HuH-7.5 (cell line): ENCODE data around the gene SCLT1.
A peak's percentile ranks its signal among the peaks of the same experiment; 100 is the strongest.

Experiments
- DNase-seq: peaks from one replicate; pipeline ENCODE4 v3.0.0; 2011; ENCODE audit warnings: low spot score

The SCLT1 gene

GRCh38 chr4:128869776-128870509 lies 223.4 kb downstream of the SCLT1 start:
- DNase-seq, result no peak

GRCh38 chr4:128868758-128869157 lies 224.6 kb downstream of the SCLT1 start:
- no peak for DNase-seq

- no peak for DNase-seq
Observed at GRCh38 chr4:128866691-128867090, 226.6 kb downstream of the SCLT1 start.

DNA sequence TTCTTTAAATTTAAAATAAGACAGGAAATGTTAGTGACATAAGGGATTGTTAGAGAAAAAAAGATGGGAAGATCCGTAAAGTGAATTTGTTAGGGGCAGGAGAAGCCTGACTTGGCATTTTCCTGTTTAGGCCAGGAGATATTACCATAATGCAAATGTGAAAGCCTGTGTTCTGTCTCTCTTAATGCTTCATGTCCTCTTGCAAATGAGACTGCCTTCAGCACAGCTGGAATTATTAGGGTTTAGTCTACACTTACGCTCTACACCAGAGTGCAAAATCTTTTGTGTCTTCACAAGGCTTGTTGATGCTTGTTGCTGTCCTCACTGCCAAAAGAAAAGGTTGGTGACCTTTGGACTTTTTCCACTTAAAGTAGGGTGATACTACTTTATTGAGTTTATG lies 227.1 kb downstream of the SCLT1 start:
- no peak for DNase-seq

GRCh38 chr4:128865132-128865531 lies 228.2 kb downstream of the SCLT1 start:
- no peak for DNase-seq

- DNase-seq, result peak; percentile 23
Observed at GRCh38 chr4:128863312-128864075, 229.8 kb downstream of the SCLT1 start.

- DNase-seq, result no peak
Observed at GRCh38 chr4:128862608-128863311, 230.6 kb downstream of the SCLT1 start.

DNA sequence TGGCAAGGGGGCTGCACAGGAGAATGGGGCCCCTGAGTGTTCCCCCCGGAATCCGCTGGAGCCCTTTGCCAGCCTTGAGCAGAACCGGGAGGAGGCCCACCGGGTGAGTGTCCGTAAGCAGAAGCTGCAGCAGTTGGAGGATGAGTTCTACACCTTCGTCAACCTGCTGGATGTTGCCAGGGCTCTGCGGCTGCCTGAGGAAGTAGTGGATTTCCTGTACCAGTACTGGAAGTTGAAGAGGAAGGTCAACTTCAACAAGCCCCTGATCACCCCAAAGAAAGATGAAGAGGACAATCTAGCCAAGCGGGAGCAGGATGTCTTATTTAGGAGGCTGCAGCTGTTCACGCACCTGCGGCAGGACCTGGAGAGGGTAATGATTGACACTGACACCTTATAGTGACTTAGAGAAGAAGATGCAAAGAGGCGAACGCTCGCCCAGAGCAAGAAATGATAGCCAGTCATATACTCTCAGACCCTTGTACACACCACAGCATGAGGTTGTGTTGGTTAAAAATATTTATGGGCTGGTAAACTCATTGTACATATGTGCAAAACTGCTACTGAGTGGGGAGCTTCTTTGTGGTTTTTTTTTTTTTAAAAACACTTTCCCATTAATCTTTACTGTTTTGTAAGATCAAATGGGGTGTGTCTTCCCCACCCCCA lies 231.4 kb downstream of the SCLT1 start:
- DNase-seq, result no peak

DNA sequence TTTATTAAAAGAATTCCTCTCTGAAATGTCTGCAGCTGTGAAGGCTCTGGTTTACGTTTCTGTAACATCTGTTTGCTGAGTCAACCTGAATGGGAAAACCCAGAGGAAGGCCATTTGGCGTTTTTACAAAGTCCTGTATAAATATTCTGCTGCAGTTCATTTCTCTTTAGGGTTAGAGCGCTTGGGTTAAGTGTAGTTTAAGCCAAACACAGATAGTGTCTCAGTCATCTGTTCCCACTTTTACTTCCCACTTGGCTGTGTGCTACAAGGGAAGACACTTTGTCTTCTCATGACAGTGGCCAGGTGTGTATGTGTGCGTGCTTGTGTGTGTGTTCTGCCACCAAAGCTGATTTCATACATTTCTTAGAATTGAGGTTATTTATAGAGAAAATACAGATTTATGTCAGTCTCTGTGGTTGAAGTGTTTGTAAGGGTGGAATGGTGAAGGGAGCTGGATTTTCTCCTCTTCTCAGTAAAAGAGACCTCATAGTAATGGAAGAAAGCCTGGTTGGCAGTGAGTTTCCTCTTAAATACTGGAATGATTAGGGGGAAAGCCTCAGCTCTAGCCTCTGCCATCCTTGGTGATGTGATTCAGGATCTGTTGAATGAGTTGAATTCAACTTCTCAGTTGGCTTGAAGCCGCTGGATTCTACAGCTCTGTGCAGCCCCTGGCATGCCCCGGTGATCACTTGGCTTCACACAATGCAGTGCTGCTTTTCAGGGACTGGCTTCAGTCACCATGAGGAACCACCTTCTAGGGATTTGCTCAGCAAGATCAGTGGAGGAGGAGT lies 233.3 kb downstream of the SCLT1 start:
- no peak for DNase-seq

GRCh38 chr4:128858879-128859671 lies 234.3 kb downstream of the SCLT1 start:
- DNase-seq, result no peak

DNA sequence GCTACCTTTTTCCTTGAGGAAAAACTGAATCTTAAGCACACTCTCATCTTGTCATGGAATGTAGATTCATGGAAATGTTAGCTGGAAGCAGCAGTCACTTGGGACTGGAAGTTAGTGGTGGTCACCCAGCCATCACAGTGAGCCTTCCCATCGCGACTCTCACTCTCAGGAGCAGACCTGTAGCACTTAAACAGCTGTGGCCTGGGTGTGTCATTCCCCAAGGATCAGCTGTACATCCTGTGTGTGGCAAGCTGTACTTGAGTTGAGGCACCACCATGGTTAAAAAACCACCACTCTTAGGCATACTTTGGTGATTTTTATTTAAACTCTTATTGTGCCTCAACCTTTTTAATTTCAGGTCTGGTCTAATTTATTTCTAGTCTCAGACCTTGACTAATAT lies 237.1 kb downstream of the SCLT1 start:
- no peak for DNase-seq

DNA sequence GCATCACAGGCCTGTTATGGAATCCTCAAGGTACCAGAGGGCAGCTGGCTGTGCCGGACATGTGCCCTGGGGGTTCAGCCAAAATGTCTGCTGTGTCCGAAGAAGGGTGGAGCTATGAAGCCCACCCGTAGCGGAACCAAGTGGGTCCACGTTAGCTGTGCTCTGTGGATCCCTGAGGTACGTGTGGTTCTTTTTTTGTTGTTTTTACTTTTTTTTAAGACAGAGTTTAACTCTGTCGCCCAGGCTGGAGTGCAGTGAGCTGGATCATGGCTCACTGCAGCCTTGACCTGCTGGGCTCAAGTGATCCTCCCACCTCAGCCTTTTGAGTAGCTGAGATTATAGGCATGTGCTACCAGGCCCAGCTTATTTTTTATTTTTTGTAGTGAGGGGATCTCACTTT lies 237.7 kb downstream of the SCLT1 start:
- DNase-seq, result no peak

DNA sequence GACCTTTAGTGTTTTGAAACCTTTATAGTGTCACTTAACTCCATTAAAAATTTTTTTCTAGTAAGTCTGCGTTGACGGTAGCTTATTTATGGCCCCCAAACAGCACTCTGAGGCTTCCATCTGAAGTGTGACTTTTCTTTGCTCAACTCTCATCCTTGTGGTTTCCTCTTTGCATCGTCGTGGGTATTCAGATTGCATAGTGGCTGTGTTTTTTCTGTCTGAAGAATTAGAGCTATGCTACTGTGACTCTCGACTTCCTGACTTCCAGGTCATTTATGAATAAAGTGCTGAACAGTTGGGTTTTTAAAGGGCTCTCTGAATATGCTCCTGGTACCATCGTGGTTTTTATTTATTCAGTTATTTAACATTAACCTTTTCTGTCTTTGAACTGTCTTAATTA lies 238.9 kb downstream of the SCLT1 start:
- DNase-seq, result no peak

GRCh38 chr4:128853741-128854140 lies 239.6 kb downstream of the SCLT1 start:
- no peak for DNase-seq

DNA sequence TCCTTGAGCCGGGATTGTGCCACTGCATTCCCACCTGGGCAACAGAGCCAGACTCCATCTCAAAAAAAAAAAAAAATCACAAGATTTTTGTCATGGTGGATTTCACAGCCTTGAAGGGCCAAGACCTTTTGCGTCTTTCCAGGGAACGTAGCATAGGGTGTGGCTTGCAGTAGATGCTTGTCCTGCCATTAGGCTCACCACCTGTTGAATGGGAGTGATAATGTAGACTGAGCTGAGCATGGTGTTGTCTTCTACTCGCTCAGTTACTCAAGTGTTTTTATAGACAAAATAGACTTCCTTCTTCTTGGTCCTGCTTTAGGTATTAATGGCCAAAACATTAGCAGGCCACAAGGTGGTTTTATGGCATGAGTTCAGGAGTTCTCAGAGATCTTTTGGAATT lies 243.1 kb downstream of the SCLT1 start:
- no peak for DNase-seq

DNA sequence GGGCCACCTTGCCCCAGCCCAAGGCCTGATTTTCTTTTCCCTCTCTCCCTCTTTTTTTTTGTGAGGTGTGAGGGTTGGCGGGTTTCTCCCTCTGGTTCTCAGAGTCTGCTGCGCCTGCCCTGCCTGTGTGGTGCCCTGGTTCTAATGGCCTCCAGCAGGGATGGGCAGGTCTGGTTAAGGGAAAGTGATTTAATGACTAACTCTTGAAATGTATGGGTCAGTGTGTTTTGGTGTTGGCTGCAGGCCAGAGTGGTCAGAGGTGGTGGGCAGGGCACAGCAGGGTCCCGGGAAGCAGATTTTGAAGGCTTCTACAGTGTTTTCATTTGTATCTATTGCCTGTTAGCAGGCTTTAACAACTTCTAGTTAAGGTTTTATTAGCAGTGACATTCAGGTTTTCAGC lies 244.9 kb downstream of the SCLT1 start:
- DNase-seq, result no peak

GRCh38 chr4:128847082-128847724 lies 246.1 kb downstream of the SCLT1 start:
- DNase-seq, result no peak

DNA sequence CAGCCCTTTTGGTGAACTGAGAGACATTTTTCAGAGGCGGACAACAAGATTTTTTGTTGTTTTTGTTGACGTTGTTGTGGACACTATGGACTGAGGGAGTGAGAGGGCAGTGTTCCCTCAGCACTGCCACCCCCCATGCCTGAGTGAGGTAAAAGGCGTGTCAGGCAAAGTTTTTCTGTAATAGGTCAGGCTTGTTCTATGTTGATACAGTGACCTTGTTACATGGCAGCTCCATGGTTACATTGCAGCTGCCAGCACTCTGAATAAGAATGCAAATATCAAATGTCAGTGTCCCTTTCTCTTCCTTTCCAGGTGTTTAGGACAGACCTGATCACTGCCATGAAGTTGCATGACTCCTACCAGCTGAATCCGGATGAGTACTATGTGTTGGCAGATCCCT lies 247.3 kb downstream of the SCLT1 start:
- no peak for DNase-seq

DNA sequence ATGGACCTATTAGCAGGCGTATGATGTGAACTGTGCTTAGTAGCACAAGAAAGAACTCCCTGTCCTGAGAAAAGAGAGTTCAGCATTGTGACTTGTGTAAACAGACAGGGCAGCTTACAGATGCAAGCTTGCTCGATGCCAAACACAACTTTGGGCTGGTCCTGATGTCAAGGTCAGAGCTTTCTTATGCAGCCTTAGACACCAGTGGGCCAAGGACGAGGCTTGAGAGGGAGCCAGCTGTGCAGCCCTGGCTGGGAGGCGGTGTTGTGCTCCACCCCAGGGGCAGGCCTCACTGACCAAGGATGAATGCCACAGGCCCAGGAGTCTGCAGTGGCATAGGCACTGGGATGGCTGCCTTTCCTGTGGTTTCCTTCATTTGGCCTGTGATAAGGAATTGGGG lies 248.4 kb downstream of the SCLT1 start:
- DNase-seq, result no peak

GRCh38 chr4:128841402-128841801 lies 251.9 kb downstream of the SCLT1 start:
- no peak for DNase-seq
